NCI-H2029 treated with DMSO at 0.1 percent for 48 hours (cell line): Measurements from ENCODE around the gene HS3ST5.
A peak's percentile ranks its signal among the peaks of the same experiment; 100 is the strongest.
"Not testable (repeated sequence)": the region's sequence is repeated elsewhere in the genome, so short reads cannot be mapped to it uniquely, and the experiment has no call there.

Experiments
- DNase-seq: peaks from one replicate; lab custom pipeline; 2025; lab: John Stamatoyannopoulos, UW

Gene HS3ST5

DNA sequence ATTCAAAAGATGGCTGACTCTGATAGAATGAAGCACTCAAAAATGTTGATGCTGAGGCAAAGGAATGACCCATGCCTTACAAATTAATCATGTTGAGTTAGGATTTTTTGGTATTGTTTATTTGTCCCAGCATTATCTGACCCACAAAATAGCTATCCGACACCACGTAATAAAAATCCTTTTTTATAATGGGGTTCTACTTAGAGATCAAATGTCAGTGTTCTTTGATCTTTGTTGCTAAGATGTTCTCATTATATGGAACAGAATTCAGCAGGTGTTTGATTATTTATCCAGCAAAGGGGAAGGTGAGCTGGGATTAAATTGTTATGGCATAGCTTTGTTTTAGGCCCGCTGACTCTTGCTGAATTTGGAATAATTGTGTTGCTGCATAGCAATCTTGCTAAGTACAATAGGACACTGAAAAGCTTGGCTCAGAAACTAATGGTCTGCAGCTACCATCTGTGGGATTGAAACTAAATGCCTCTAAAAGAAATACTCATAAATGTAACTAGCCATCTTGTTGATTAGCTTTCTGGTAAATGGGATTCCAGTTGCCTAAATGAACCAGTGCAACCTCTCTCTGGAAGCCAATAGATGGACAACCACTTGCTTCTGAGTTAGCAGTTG is 191.6 kb downstream of the HS3ST5 start:
- no peak for DNase-seq

DNA sequence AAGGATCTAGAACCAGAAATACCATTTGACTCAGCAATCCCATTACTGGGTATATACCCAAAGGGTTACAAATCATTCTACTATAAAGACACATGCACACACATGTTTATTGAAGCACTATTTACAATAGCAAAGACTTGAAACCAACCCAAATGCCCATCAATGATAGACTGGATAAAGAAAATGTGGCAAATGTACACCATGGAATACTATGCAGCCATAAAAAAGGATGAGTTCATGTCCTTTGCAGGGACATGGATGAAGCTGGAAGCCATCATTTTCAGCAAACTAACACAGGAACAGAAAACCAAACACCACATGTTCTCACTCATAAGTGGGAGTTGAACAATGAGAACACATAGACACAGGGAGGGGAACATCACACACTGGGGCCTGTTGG is 193.6 kb downstream of the HS3ST5 start:
- not testable (repeated sequence) for DNase-seq

DNA sequence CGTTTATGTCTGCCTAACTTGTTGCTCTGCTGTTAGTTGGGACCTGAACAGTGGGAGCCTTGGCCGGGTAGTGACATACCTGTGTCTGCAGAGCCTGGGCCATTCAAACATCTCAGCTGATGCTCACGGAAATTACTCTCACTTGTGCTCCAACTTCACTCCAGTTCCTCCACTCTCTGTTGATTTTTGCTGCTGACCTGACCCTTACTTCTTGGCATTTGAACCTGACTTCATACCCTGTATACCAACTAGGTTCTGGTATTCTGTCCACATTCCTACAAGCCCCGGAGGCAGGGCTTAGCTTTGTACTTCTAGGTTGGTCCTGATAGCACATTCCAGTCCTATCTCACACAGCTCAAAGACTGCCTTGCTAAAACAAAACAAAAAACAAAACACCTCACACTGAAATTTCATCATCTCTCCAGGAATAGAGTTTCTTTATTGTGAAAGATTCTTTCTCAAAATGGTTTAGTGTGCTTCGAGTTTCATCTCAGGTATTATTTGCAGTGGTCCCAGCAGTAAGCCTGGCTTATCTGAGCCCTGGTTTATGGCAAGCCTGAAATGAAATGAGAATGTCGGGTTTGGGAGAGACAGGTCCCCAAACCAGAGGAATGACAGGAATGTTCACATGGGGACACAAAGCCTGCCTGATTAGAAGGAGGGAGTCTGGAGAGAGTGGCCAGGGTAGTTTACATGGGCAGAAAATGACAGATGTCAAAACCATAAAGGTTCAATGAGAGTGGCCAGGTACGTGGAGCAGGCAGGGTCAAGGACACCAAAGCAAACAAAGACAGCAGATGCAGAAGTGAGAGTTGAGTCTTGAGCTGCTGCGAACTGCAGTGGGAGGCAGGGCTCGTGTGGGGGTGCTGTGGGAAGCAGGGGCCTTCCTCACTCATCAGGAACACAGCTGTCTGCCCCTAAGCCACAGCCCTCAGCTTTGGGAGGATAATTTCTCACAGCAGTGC is 197.7 kb downstream of the HS3ST5 start:
- no peak for DNase-seq

DNA sequence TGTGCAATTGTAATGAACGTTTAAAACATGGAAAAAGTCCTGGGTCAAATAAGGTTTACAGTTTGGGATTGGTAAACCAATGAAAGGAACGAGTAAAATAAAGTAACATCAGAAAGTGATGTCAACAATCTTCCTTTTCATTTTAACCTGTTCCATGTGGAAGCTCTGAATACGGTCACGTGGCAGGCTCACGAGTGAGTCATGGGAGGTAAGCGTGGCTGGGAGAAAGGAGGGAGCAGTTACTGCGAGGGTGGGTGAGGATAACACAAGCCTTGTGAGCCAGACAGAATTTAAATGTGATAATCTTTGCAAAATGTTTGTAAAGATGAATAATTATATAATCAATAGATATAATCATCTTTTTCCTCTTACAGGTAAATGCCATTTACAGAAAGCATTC is 200.6 kb downstream of the HS3ST5 start:
- no peak for DNase-seq

- no peak for DNase-seq
Observed at GRCh38 chr6:114140416-114140815, 202.4 kb downstream of the HS3ST5 start.

GRCh38 chr6:114138577-114139248 is 204.1 kb downstream of the HS3ST5 start:
- DNase-seq: no peak

DNA sequence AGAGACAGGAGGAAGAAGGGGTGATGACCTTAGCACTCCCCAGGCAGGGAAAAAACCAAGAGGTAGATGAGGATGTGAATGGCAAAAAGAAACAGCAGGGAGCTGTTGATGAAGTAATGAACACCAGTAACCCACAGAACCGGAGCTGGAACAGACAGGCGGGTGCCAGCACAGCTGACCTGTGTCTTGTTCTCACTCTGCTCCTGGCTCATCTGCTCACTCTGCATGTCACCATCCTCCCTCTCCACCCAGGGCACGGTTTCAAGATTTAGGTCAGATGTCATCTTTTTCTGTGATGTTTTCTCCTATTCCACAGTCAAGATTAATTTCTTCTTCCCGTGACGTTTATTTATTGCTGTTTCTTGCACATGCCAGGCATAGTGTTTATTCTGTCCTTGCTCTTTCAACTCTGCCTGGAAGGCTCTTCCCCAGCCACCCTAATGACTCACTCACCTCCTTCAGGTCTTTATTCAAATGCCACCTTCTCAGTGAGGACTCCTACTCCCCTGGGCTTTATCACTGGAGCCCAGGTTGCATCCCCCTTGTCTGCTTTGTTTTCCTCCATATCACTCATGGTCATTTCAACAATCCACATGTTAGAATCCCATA is 207.4 kb downstream of the HS3ST5 start:
- DNase-seq: no peak

DNA sequence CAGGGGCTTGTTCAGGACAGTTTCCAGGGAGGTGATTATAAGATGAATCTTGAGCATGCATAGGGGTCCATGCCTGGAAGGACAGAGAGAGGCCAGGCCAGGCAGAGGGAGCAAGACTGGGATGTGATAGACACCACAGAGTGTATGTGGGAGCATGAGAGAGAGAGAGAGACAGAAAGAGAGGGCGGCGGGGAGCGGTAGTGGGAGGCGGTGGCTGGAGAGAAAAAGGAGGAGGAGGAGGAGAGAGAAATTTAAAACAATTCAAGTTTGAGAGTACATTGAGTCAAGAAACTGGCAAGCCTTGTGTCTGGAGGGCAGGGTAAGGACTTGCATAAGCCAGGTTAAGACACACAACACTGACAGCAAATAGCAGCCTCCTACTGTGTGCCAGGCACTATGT is 209.0 kb downstream of the HS3ST5 start:
- DNase-seq: no peak

DNA sequence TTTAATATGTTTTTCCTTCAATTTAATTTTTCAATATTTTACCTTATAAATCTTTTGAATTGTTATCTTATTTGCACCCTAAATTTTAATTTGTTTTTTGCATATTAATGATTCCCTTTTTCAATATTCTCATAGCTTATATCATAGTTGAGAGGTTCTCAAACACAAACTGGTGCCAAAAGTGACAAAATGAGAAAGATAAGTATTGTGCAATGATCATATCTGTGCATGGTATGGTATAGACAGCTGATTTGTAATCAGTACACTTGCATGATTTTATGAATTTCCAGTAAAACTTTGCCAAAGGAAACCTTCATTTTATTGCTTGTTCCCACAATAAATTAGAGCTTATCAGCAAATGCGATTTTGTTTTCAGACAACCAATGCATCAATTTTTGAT is 210.9 kb downstream of the HS3ST5 start:
- no peak for DNase-seq

GRCh38 chr6:114125576-114125975 is 217.2 kb downstream of the HS3ST5 start:
- no peak for DNase-seq

DNA sequence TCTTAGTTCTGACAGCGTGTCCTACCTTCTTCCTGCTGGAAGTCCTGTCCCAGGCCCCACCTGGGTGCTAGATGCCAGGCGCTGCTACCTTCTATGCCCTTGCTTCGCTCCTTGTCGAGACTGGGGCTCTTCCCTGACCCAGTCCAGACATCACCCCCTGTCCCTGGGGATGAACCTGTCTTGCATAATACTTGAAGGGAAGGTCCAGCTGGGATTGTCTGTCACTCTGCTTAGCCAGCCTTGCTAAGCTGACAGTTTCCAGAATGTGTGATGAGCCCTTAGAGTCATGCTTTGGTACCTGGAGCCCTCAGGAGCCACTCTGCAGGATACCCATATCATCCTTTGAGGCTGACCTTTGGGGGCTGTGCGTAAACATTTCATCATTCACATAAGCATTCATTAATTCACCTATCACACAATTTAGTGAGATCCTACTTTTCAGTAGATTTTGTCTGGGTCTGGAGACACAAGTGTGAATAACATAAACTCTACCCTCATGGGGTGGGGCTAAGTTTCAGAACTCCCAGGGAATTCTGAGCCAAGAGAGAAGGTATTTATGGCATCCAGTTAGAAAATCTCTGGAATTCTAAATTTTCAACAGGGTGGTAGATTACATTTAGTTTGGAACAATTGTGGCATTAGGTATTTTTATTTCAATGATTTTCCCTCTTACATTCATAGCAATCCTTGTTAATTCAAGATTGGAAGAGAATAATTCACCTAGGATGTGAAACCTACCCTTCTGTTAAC is 220.7 kb downstream of the HS3ST5 start:
- no peak for DNase-seq

- DNase-seq: no peak
Observed at GRCh38 chr6:114119056-114119455, 223.8 kb downstream of the HS3ST5 start.

GRCh38 chr6:114115652-114116051 is 227.2 kb downstream of the HS3ST5 start:
- no peak for DNase-seq

GRCh38 chr6:114108119-114109002 is 234.5 kb downstream of the HS3ST5 start:
- DNase-seq: peak; percentile 87

GRCh38 chr6:114106020-114106419 is 236.8 kb downstream of the HS3ST5 start:
- DNase-seq: no peak

DNA sequence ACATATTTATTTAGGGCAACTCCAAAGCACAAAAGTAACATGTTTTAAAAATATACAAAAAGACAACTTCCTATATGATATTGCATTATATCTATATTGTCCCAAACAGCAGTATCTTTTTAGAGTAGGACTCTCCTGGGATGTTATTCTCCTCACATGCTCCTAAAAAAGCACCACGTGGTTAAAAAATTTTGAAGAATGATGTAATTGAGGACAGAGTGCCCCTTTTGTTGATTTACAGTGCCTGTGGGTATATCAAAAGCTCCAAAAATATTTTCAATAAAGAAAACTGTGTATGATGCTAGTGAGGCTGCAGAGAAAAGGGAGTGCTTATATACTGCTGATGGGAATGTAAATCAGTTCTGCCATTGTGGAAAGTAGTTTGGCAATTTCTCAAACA is 241.6 kb downstream of the HS3ST5 start:
- DNase-seq: no peak

DNA sequence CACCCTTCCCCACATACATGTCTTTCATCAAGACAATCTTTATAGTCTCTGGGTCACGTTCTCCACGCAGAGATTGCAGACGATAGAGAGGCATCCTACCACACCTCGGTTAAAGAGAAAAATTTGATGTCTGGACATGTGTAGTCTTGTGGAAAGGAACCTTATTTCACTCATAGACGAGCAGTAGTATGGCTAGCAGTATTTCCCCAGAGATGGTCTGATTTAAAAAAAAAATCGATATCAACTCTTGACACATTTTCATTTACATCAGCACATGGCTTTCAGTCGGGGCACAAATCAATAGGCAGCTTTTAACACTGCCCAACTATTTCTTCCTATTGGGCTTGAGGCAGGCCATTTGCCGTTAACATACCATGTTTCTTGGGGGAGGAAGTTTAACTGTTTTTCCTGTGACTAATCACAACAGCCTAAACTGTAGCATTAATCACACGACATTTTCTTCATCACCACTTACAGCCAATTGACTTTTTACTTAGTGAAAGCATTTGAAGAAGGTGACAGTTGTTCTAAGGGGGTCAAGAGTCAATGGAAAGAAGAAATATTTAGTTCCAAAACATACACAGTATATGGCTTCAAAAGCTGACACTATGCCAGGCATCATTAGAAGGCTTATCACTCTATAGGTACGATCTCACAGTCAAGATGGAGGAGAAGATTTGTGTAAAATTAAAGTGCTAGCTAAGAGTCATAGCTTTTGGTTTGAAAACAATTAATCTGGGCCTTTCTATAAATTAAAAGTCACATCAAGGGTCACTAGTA is 242.4 kb downstream of the HS3ST5 start:
- no peak for DNase-seq

- DNase-seq: peak; percentile 30
Observed at GRCh38 chr6:114096561-114097172, 246.2 kb downstream of the HS3ST5 start.

DNA sequence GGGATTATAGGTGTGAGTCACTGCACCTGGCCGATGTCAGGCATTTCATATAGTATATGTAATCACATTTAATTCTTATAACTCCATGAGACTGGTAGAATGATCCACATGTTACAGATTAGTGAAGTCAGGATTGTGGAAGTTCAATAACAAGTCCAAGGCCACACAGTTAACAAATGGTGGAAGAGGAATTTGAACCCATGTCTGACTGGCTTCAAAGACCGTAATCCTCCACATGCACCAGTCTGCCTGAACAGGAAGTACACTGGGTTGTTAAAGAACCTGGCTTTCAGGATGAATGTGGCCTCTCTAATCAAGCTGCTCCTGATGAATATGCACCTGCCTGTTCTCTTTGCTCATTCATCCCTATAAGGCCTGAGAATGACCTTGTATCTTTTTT is 249.9 kb downstream of the HS3ST5 start:
- DNase-seq: peak; percentile 23
